Activated T-helper 1 cell treated with anti-CD3 and anti-CD28 coated beads, Interleukin-12 subunit alpha, Interleukin-12 subunit beta, Interleukin-2, Interleukin-4 antibody, amounts not matched to agents 30 ng/mL and 10 ng/mL and 1 ng/mL, durations not matched to agents 14 hours and 24 hours and 36 hours (primary cell): ENCODE results near the gene IPO7. TPM values are rescaled to one million over a fixed set of nuclear protein-coding genes. Genes with fewer than 3 reads are reported as not detected.

Experiments used
- DNase-seq: peaks from one replicate; pipeline ENCODE4 v3.0.0; 2021; ENCODE audit warnings: low spot score
- H3K27ac Mint-ChIP-seq: one replicate; pipeline ENCODE4 v1.8.0; 2021; ENCODE audit warnings: mild to moderate bottlenecking, mixed read lengths
- H3K27me3 Mint-ChIP-seq: one replicate; pipeline ENCODE4 v1.8.0; 2022; ENCODE audit warnings: mild to moderate bottlenecking, moderate library complexity, mixed read lengths; ENCODE audit not compliant: insufficient read depth
- H3K36me3 Mint-ChIP-seq: one replicate; pipeline ENCODE4 v1.8.0; 2021; ENCODE audit warnings: low read depth, mixed read lengths
- H3K4me1 Mint-ChIP-seq: one replicate; pipeline ENCODE4 v1.8.0; 2021; ENCODE audit warnings: low read depth, mixed read lengths
- H3K4me3 Mint-ChIP-seq: one replicate; pipeline ENCODE4 v1.8.0; 2021; ENCODE audit warnings: mild to moderate bottlenecking, moderate library complexity, mixed read lengths
- H3K9me3 Mint-ChIP-seq: one replicate; pipeline ENCODE4 v1.8.0; 2021; ENCODE audit warnings: mixed read lengths
- intact Hi-C: fragments of 100-400 bp; cut with micrococcal nuclease; formaldehyde crosslinking; loops from one replicate; pipeline ENCODE4 v1.15.1; 2024
- total RNA-seq: library from RNA; stranded (reverse); gene quantifications from 2 replicates; pipeline ENCODE4 v1.2.3, GENCODE V29; 2022

IPO7 gene
- total RNA-seq, 1 donor from 2014 or later = 136 TPM

- no peaks in the 10 kb centered on the region for H3K9me3 Mint-ChIP-seq
- intact Hi-C loops = no loop called here
Observed at GRCh38 chr11:9473408-9473807, 89.0 kb downstream of the IPO7 start.

GRCh38 chr11:9479899-9480298 is 95.4 kb downstream of the IPO7 start:
- Mint-ChIP-seq H3K4me1 (no peaks in the 10 kb centered on the region), H3K27me3 (no peaks in the 10 kb centered on the region), H3K27ac (no peak overlapping the region), H3K36me3 (peaks cover 25% of the 10 kb centered on the region), H3K4me3 (no peak overlapping the region), H3K9me3 (no peaks in the 10 kb centered on the region)
- no peak for DNase-seq
- intact Hi-C loops = no loop called here

More at GRCh38 chr11:9473408-9473807, 89.0 kb downstream of the IPO7 start:
- no peaks in the 10 kb centered on the region for H3K27me3 Mint-ChIP-seq
- no peak overlapping the region for H3K27ac Mint-ChIP-seq
- peaks cover 30% of the 10 kb centered on the region for H3K36me3 Mint-ChIP-seq
- no peak for DNase-seq
- H3K4me1 Mint-ChIP-seq = peaks cover 10% of the 10 kb centered on the region
- no peak overlapping the region for H3K4me3 Mint-ChIP-seq

GRCh38 chr11:9489080-9489765 is 104.8 kb downstream of the IPO7 start:
- no peaks in the 10 kb centered on the region for H3K9me3 Mint-ChIP-seq
- H3K27me3 Mint-ChIP-seq = no peaks in the 10 kb centered on the region
- H3K4me3 Mint-ChIP-seq = no peak overlapping the region
- DNase-seq = no peak
- intact Hi-C loops = no loop called here
- no peak overlapping the region for H3K27ac Mint-ChIP-seq
- peaks cover 4% of the 10 kb centered on the region for H3K4me1 Mint-ChIP-seq
- peaks cover 28% of the 10 kb centered on the region for H3K36me3 Mint-ChIP-seq

DNA sequence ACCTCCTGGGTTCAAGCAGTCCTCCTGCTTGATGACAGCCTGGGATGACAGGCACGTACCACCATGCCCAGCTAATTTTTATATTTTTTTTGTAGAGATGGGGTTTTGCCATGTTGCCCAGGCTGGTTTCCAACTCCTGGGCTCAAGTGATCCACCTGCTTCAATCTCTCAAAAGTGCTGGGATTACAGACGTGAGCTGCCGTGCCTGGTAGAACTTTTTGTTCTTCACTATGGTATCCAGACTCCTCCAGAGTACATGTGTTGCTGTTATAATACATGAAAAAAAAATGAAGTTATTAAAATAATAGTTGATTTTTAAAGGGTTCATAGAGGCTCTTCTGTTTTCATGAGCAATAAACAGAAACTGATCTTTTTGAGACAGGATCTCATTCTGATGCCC is 105.9 kb downstream of the IPO7 start:
- no peak overlapping the region for H3K4me3 Mint-ChIP-seq
- DNase-seq = no peak
- H3K27me3 Mint-ChIP-seq = no peaks in the 10 kb centered on the region
- H3K4me1 Mint-ChIP-seq = peaks cover 4% of the 10 kb centered on the region
- H3K9me3 Mint-ChIP-seq = no peaks in the 10 kb centered on the region
- peaks cover 31% of the 10 kb centered on the region for H3K36me3 Mint-ChIP-seq
- H3K27ac Mint-ChIP-seq = no peak overlapping the region
- intact Hi-C loops = no loop called here

DNA sequence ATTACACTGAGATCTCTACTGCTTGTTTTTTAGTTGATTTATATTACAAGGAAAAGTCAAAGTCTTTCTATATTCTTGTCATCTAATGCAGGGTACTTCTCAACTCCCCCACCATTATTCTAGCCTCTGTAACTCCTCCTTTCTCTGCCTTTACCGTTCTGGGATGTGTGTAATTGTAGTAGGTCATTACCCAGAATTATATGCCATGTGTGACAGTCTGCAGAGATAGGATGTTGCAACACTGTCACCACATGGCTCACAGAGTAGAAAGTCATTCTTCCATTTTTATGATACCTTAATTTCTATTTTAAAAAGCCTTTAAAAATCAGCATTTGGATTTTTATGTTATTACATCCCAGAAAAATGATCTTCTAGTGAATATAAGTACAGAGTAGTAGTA is 109.0 kb downstream of the IPO7 start:
- no peak for DNase-seq
- Mint-ChIP-seq H3K27ac (no peak overlapping the region), H3K36me3 (peaks cover 37% of the 10 kb centered on the region), H3K9me3 (no peaks in the 10 kb centered on the region), H3K27me3 (no peaks in the 10 kb centered on the region), H3K4me1 (peaks cover 4% of the 10 kb centered on the region), H3K4me3 (no peak overlapping the region)
- intact Hi-C loops = no loop called here

- Mint-ChIP-seq H3K4me1 (peaks cover 2% of the 10 kb centered on the region), H3K9me3 (no peaks in the 10 kb centered on the region), H3K36me3 (peaks cover 36% of the 10 kb centered on the region), H3K27me3 (no peaks in the 10 kb centered on the region), H3K27ac (no peak overlapping the region), H3K4me3 (no peak overlapping the region)
- DNase-seq = no peak
- intact Hi-C loops = no loop called here
Observed at GRCh38 chr11:9494316-9494715, 109.9 kb downstream of the IPO7 start.

DNA sequence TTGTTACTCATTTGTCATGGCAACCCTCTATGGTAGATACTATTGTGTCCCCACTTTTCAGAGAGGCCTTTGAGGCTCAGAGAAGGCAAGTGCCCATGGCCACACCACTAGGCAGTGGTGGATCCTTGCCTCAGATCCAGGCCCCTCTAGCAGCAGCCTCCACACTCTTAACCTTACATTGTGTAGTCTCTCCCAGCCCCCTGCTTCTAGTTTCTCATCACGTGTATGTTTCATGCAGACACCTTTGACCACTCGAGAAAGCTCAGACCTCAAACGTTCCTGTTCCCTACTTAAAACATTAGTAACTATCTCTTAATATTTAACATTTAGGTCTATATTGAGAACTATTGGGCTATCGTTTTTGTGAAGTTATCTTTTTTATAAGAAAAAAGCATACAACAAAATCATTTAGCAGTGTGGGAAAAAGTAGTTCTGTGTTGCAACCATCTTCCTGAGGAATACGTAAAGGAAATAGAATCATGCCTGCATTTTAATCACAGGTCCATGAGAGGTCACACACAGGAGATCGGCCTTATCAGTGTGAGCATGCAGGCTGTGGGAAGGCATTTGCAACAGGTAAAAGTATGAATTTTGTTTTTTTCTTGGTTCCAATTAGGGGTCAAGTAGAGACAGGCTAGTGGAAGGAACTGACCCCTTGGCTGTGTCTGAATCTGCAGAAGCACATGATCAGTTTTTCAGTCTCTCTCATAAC is 111.5 kb downstream of the IPO7 start:
- Mint-ChIP-seq H3K27ac (no peak overlapping the region), H3K4me1 (no peaks in the 10 kb centered on the region), H3K4me3 (no peak overlapping the region), H3K9me3 (no peaks in the 10 kb centered on the region), H3K36me3 (peaks cover 40% of the 10 kb centered on the region), H3K27me3 (no peaks in the 10 kb centered on the region)
- intact Hi-C loops = no loop called here
- DNase-seq = no peak

Other genes with a start within 250 kb of the IPO7 start
- gene DENND5A, start 119.3 kb upstream of the IPO7 start, total RNA-seq = 45.6 and 47.6 TPM in 2 replicates
- gene TMEM41B, start 70.1 kb upstream of the IPO7 start, total RNA-seq = 26.1 and 28.8 TPM in 2 replicates
- 30.3 and 30.7 TPM in 2 replicates for gene ZNF143, start 76.4 kb downstream of the IPO7 start, total RNA-seq
- gene WEE1, start 189.0 kb downstream of the IPO7 start, total RNA-seq = 51.4 and 54.2 TPM in 2 replicates